Measurements from ENCODE around the gene CIPC.

GRCh38 chr14:77059276-77059915 lies 38.7 kb upstream of the CIPC start:
- TF ChIP-seq CTCF (IDR thresholded peaks at IDR 0.05), result peak in 4 of 7 experiments; percentile 12 to 24 (median 18)
- TF ChIP-seq POLR2A (IDR thresholded peaks at IDR 0.05), result no peak
- TF ChIP-seq POLR2AphosphoS5 (IDR thresholded peaks at IDR 0.05), result no peak
- no peak for TF ChIP-seq EP300 (IDR thresholded peaks at IDR 0.05)

Data from stomach (tissue), 4 donors.